ENCODE results near the gene ACSS3. TPM values are rescaled to one million over a fixed set of nuclear protein-coding genes. Genes with fewer than 3 reads are reported as not detected.
A peak's percentile ranks its signal among the peaks of the same experiment; 100 is the strongest.
"Not testable (repeated sequence)": the region's sequence is repeated elsewhere in the genome, so short reads cannot be mapped to it uniquely, and the experiment has no call there.

The ACSS3 gene
- total RNA-seq, 1 donor from 2014 or later = 4.1 TPM

DNA sequence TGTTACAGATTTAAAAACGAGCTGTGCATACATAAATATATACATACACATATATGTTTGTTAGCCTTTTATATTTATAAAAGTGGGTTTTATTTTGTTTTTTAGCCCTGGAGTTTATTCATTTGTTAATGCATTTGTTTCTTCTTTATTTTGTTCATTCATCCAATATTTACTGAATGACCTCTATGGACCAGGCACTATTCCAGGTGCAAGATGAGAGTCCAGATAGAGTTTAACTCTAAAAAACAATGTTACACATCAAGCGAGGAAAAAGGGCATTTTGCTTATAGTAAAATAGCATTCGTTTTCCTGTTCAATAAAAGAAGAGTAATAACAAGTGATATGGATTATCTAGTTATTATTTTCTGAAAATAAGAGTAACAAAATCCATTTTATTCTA, 14.2 kb downstream of the ACSS3 start:
- FAIRE-seq (no peak), DNase-seq (ENCODE audit: low spot score in 2 of 2) (no peak)

DNA sequence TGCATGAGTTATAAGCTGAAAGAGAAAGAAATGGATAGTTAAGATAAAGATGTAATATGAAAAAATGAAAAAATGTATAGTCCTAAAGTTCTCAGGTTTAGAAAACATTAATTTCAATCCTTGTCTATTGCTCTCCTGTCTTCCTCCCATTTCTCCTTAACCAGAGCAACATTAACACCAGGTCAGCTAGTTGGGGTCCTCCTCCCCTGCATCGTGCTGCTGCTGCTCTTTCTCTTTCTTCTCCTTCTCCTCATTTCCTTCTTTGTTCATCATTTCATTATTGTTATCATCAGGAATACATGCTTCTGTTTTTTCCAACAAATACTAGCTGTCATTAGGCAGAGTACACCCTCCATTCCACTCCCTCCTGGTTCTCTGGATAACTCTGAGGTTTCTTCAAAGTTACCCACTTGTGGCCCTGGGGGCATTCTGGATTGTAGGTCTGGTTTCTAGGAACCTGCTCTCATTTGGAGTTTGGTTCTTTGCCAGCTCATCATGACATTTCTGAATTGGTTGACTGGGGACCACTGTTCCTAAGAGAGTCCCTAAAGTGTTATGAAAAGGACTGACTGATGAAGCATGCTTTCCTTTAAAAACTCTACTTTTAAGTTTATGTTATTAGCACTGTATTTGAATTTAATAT, 17.0 kb downstream of the ACSS3 start:
- no peak for FAIRE-seq
- no peak for DNase-seq (ENCODE audit: low spot score in 2 of 2)

DNA sequence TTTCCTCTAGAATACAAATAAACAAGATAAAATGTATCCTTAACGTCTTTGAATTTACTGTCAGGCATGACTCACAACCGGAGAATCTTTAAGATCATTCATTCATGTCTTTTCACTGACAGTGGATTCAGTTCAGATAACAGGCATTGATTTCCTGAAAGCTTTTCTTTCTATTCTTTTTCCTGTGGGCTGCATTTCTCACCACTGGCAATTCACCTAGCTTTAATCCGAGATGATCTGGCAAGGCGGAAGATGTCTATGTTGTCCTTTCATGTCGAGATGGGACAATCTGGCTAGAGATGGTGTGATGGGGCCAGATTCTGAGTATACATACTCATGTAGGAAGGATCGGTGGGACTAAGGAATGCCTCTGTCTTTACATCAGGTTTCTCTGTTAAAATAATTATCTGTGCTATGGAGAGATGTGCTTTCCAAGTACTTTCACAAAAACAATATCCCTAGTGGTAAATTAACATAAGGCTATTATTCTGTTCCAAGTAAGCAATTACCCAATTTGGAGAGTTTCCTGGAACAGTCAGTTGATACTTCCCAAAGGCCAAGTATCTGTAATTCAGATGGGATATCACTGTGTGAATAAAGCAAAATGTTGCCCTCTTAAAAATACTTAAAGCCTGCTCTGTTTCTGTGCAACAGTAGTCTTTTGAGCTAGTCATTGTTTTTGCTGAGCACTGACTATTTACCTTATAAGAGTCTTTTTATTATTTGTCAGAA, 17.8 kb downstream of the ACSS3 start:
- DNase-seq (ENCODE audit: low spot score in 2 of 2) (no peak), FAIRE-seq (no peak)

DNA sequence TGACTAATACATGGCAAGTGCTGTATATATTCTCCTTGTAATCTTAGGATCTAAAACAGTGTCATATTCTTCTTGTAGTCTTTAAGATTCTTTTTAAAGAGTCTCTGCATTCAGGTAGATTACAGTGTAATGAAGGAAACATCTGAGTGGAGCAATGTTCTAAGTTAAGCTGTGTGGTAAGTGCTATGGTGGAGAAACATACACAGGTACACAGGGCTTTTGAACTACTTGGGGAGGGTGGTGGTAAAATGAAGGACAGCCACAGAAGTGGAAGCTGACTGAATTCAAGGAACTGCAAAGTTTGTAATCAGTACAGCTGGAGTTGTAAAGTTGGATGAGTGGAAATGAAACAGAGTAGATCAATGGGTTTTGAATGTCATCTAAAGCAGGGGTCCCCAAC, 27.8 kb downstream of the ACSS3 start:
- DNase-seq (ENCODE audit: low spot score in 2 of 2) (no peak), FAIRE-seq (no peak)

DNA sequence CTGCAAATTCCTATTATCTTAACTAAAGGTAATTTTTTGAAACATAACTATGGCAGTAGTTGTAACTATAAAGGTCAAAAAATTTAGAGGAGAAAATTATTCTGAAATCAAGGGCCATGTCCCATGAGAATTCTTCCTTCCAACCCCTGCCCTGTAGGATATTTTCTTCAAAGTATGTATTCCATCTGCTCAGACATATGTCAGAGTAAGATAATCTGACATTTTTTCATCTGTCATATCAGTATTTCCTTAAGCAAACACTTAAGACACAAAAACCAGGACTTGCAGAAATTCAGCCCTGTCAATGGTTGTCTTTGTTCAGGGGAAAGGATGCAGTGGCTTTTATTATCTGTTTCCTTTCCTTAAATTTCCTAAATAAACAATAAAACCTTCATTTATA, 36.3 kb downstream of the ACSS3 start:
- DNase-seq (ENCODE audit: low spot score in 2 of 2) (no peak), FAIRE-seq (no peak)

DNA sequence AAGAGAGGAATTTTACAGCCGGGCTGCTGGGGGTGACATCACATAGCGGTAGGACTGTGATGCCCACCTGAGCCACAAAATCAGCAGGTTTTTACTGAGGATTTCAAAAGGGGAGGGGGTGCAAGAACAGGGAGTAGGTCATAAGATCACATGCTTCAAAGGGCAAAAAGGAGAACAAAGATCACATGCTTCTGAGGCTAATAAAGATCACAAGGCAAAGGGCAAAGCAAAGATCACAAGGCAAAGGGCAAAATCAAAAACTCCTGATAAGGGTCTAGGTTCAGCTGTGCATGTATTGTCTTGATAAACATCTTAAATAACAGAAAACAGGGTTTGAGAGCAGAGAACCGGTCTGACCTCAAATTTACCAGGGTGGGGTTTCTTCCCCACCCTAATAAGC, 41.2 kb downstream of the ACSS3 start:
- FAIRE-seq; DNase-seq (ENCODE audit: low spot score in 2 of 2): not testable (repeated sequence)

DNA sequence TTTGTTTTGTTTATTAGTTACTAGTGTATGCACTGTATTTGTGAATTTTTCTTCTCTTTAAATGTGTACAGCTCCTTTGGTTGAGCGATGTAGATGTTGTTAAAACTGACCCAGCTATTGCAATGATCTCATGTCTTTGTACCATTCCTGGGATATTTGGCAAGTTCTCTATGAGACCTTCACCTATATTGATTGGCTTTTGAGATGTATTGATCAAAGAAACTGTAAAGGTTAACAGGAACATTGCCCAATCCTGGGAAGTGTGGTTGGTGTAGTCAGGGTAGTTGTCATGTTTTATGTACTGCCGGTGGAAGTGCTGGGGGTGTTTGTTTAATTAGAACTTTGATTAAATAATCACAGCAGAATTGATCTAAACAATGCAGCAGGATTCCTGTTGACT, 43.1 kb downstream of the ACSS3 start:
- FAIRE-seq (no peak), DNase-seq (ENCODE audit: low spot score in 2 of 2) (no peak)

DNA sequence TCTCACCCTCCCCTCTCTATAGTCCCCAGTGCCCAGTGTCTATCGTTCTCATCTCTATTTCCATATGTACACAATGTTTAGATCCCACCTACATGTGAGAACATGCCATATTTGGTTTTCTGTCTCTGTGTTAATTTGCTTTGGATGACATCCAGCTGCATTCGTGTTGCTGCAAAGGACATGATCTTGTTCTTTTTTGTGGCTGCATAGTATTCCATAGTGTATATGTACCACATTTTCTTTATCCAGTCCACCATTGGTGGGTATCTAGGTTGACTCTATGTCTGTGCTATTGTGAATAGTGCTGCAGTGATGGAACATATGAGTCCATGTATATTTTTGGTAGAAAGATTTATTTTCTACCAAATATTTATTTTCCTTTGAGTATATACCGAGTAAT, 45.7 kb downstream of the ACSS3 start:
- FAIRE-seq (no peak), DNase-seq (ENCODE audit: low spot score in 2 of 2) (no peak)

DNA sequence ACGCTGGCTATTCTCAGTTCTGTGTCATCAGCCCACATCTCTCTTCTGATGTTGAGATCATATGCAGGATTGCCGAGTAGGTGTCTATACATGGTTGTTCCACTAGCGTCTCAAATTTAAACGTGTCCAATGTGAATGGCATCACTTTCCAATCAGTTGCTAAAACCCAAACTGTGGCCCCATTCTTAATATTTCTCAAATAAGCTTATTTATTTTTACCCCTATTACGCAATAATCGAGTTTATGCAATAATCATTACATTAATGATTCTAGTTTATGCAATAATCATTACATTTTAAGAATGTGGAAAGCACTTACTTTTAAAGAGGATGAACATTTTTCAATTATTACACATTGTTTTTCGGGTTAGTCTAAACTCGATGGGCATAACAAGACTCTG, 47.8 kb downstream of the ACSS3 start:
- FAIRE-seq (no peak), DNase-seq (ENCODE audit: low spot score in 2 of 2) (no peak)

DNA sequence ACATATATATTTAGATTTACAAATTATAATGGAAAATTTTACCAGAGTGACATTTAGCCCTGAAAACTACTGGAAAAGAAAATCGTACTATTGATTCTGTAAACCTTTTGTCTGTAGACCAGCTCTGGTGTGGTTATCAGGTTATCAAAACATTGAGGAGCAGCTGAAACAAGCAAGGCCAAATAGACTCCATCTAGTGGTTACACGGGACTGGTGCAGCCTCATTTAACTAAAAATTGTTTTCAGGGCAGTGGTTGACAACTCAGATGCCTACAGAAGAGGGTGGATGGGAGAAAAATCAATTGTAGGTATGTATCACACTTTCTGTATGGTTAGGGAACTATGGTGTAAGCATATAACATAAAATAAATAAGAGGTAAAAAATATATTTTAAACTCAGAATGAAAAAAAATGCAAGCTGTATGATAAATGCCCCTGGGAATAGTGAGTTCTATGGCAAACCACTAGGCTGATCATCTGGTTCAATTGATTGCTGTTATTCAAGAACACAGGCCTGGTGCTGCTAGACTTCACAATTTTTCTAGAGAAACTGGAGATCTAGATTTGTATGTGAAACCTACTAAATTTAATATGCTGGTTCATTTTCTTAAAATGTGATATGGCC, 51.2 kb downstream of the ACSS3 start:
- FAIRE-seq (no peak), DNase-seq (ENCODE audit: low spot score in 2 of 2) (peak in 1 of 2 donors; percentile 11)

DNA sequence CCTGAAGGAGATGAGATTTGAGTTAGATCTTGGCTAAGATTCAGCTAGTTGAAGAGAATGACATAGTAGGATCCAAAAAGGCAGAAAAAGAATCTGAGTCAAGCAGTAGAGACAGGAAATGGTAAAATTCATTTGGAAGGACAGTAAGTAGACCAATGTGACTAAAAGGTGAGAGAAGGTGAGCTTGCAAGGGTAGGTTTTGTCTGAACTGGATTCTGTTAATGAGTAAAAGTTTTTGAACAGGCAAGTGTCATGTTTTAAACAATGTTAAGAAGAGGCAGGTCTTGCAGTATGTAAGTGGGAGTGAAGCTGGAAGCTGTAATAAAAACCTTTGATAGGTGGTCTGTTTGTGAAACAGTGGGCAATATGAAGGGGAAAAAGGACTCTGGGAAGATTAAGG, 58.6 kb downstream of the ACSS3 start:
- FAIRE-seq = no peak
- DNase-seq (ENCODE audit: low spot score in 2 of 2) = no peak

DNA sequence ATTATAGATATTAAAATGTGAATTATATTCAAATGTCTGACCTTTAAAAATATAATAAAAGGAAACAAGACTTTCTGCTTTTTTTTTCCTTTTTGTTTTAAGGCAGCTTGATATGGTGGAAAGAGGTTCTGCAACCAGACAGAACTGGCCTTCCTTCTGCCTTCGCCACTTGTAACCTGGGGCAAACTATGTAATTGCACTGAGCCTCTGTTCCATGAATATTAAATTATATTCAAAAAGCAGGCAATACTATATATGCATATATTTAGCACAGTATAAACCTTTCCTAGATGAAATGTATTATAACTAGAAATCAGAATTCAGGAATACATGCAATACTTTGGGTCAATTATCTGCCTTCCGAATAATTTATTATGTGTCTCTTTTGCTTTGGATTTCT, 59.9 kb downstream of the ACSS3 start:
- DNase-seq (ENCODE audit: low spot score in 2 of 2) (no peak), FAIRE-seq (no peak)

DNA sequence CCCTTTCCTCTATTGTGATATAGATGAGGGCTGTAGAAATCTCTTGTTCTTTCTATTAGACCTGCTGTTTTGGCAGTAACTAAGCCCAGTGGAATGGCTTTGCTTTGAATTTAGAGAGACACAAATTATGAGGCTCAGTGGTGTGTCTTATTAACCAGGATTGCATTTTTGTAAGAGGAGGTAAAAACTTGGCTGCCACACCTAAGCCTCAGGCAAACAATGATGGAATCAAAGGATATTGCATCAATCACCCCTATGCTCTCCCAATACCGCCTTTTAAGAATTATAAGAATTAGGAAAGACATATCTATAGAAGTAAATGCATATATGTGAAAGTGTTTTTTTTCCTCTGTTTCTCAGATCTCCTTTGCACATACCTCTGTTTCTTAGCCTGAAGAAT, 63.3 kb downstream of the ACSS3 start:
- DNase-seq (ENCODE audit: low spot score in 2 of 2) = no peak
- no peak for FAIRE-seq

DNA sequence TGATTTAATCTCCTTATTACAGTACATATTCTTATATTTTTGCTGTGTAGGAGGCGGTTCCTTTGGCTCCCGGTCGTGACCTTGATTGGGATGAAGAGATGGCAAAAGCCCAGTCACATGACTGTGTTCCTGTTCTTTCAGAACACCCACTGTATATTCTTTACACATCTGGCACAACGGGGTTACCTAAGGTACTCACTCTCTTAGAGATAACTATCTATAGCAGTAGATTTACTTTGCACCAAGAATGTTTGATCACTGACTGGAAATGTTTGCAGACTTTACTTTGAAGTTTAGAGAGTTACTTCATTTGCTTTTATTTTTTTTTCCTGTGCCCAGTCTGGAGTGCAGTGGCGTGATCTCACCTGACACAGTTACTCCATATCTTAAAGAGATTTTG, 65.2 kb downstream of the ACSS3 start:
- DNase-seq (ENCODE audit: low spot score in 2 of 2) (no peak), FAIRE-seq (no peak)

DNA sequence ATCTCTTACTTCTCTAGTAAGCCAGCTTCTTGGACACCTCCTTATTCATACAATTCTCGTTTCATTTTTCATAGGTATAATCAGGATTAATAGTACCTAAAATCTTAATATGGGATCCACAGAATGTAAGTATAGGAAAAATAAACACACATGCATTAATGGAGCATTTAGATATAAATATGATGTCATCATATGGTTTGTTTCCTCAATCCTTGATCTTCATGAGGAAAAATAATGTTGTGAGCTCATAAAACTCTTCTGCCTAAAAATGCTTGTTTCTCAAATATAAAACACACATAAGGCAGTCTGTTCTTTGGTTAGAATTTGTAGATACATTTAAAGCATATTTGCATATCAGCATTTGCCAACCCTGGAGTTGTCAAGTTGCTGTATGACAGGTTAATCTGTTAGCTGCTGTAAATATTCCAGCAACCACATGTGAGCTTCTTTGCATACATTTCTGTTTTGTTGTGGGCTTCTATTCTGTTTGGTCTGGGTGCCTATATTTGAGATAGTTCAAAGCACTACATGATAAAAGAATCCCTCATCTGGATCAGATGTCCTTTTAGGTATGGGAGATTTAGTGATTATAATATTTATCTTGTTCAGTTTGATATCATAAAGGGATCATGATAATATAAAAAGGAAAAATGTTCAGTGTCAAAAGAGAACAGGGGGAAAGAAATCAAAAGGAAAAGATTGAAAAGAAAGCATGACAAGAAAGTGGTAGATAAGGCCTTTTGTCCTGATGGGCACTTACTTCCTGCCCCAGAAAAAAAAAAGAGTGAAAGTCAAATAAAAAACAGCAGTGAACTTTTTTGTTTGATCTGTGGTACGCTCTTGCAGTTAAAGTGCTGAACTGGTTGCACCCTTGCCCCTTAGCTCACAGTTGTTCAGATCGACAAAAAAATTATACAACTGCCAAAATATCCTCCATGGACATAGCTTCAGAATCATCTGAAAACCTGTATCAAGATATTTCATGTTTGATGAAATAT, 68.6 kb downstream of the ACSS3 start:
- DNase-seq (ENCODE audit: low spot score in 2 of 2) (no peak), FAIRE-seq (no peak)

DNA sequence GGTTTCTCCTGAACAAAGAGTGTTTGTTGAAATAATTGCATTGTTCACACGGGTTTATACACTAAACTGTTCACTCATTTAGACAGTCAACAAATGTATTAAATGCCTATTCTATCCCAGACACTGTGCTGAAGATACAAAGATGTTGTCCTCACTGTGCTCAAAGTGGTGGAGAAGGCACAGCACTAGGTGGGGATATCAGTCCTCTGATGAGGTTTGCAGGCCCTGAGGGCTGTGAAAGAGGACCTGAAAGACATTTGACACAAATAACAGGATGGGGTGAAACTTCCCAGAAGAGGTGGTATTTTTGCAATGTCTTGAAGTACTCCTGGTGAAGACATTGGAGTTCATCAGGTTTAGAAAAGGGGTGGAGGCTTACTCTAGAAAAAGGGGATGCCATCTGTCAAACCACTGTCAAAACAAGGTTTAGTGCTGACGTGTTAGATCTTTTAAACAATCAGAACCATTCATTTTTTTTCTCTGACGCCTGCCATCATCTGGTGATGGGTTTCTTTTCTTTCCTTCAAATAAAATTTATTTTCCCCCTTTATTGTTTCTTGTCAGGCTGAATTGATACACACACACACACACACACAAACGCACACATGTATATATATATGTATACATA, 69.5 kb downstream of the ACSS3 start:
- FAIRE-seq (no peak), DNase-seq (ENCODE audit: low spot score in 2 of 2) (no peak)

DNA sequence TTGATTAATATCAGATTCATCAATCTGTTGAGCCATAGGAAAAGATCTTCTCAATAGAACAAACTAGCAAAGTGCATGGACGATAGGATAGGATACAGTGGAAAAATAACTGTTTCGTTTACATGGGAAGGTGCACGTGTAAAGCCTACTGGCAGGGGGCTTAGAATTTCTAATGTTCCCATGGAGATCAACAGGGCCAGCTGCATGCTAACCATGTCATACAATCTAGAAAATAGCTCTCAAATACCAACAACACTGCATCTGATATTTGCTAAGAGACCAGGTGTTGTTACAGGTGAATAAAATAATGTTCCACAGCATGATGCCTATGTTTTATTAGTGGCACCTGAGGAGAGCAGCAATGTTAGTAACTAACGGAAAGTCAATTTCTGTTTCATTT, 72.5 kb downstream of the ACSS3 start:
- DNase-seq (ENCODE audit: low spot score in 2 of 2) = no peak
- no peak for FAIRE-seq

DNA sequence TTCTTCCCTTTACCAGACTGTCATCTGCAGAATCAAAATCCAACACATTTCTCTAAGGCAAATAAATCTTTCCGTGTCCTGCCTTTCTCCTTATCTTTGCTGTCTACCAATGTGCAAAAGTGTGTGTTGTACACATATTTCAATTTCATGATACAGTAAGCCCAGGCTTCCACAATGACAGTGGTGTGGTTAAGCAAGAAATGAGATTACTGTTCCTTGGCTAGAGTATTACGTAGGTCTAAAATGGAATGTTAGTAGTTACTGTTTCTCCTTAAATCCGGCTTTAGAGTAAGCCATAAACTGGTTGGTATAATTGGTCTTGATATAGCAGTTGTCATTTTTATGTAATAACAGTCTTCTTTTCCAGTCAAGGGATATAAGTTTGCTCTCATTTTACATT, 82.0 kb downstream of the ACSS3 start:
- DNase-seq (ENCODE audit: low spot score in 2 of 2) (no peak), FAIRE-seq (no peak)

DNA sequence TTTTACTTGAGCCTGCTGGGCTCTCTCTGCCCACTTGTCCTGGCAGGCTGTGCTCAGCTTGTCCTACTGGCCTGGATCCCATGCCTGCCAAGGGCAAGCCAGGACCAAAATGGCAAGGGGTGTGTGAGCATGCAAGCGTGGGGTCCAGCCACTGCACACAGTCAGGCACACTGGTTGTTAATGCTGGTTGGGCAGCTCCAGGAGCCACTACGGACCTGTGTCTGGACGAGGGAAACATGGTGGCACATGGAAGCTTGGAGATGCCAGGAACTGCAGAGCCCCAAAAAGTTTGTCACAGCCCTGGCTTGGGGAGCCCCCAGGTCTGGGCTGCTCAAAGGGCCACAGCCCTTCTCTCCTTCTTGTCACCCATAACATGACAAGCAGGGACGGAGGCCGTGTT, 83.8 kb downstream of the ACSS3 start:
- FAIRE-seq = no peak

DNA sequence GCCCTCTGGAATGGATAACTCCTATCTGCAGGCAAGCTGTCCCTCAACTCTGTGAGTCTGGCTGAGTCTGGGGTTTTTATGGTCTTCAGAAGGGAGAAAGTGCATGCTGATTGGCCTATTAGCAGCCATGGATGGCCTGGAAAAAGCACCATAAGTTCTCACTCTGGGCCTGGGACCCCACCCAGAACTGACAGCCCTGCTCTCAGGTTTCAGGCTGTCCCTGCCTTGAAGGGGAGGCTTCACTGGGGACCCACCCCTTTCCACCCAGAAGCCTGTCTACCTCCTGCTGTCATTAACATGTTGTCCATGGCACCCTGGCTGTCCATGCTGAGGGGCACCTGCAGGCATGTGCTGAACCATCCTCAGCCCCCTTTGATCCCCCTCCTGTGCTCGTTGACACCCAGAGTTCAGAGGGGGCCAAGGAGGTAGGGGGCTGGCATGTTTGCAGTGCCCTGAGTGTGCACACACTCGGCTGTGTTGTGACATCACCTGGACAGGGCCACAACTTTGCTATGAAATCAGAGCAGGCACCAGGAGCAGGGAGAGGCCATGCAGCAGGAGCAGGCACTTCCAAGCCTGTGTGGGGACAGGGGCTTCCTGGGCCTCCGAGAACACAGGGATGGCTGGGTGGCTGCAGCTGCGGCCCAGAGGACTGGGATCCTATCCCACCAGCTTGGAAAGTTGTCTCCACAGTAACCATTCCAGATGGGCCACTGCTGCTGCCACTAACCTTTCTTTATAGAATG, 84.7 kb downstream of the ACSS3 start:
- no peak for FAIRE-seq

More for the DNA sequence above, 83.8 kb downstream of the ACSS3 start:
- DNase-seq (ENCODE audit: low spot score in 2 of 2) = no peak

More for the DNA sequence above, 84.7 kb downstream of the ACSS3 start:
- DNase-seq (ENCODE audit: low spot score in 2 of 2) = no peak

Measured in frontal cortex (tissue), 4 donors.